ENCODE data around the gene RASGRF2. TPM values are rescaled to one million over a fixed set of nuclear protein-coding genes. Genes with fewer than 3 reads are reported as not detected.

The RASGRF2 gene
- total and polyA plus RNA-seq, 2 of the 8 experiments (the other 6 are each of a cell fraction or from before 2014, with no cell fraction given), result 2.6 to 29.5 TPM

DNA sequence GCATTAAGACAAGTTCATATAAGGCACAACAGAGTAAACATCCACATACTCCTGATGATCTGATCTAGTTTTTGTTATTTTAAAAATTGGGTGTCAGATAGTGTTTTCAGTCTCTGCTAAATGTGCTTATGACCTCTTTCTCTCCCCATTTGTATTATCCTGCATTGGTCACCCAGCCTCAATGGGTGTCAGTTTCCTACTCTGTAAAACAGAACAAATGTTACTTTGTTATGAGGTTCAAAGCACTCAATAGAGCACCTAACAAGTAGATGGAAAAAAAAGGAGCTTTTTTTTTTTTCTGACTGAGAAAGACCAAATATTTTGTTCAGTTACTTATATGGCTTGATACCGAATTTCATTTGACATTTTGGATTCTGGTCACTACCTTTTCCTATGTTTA, 33.6 kb upstream of the RASGRF2 start:
- Histone ChIP-seq H3K79me1 (ENCODE audit: low read depth, low read length) (no peaks in the 10 kb centered on the region), H2AFZ (ENCODE audit: low read length) (no peak overlapping the region), H3K4ac (replicated peaks; ENCODE audit: insufficient read length, low read depth, low read length) (no peak overlapping the region), H3K23me2 (ENCODE audit: low read depth, low read length) (no peaks in the 10 kb centered on the region), H4K5ac (ENCODE audit: insufficient read length, low read depth, low read length) (no peak overlapping the region), H3K79me2 (ENCODE audit: control insufficient read depth in 1 of 2, insufficient read depth in 2 of 2, low read length in 2 of 2) (no peaks in the 10 kb centered on the region), H3K4me3 (ENCODE audit: extremely low read depth in 1 of 4, insufficient read depth in 2 of 4, low read depth in 3 of 4, low read length in 4 of 4) (no peak overlapping the region), H3K9ac (replicated peaks in 1 of 4; ENCODE audit: extremely low read depth in 1 of 4, low read depth in 3 of 4, low read length in 3 of 4) (no peak overlapping the region), H4K91ac (replicated peaks; ENCODE audit: insufficient read length, low read length) (no peak overlapping the region), H3K23ac (ENCODE audit: insufficient read length) (no peak overlapping the region), H2BK12ac (ENCODE audit: low read depth, low read length) (no peak overlapping the region), H3K4me1 (replicated peaks in 1 of 4; ENCODE audit: control insufficient read depth in 3 of 4, insufficient read depth in 4 of 4, low read length in 3 of 4) (no peaks in the 10 kb centered on the region), H2BK5ac (ENCODE audit: low read depth, low read length) (no peak overlapping the region), H3K9me3 (ENCODE audit: insufficient read depth in 2 of 2, low read depth in 1 of 2, low read length in 1 of 2) (no peaks in the 10 kb centered on the region), H3K27me3 (replicated peaks in 1 of 4; ENCODE audit: control insufficient read depth in 3 of 4, extremely low read depth in 1 of 4, insufficient read depth in 3 of 4, low read length in 3 of 4) (no peaks in the 10 kb centered on the region), H2BK120ac (replicated peaks; ENCODE audit: low read depth, low read length) (no peak overlapping the region), H3K27ac (ENCODE audit: low read depth, low read length) (no peak overlapping the region), H2AK5ac (ENCODE audit: low read depth, low read length) (no peak overlapping the region), H2BK15ac (ENCODE audit: low read length) (no peak overlapping the region), H3K18ac (ENCODE audit: extremely low read depth, low read length) (no peak overlapping the region), H3K36me3 (ENCODE audit: control insufficient read depth in 2 of 4, insufficient read depth in 4 of 4, low read length in 3 of 4) (no peaks in the 10 kb centered on the region), H3K14ac (ENCODE audit: insufficient read length) (no peak overlapping the region), H4K8ac (ENCODE audit: extremely low read depth, insufficient read depth, low read length) (no peak overlapping the region), H2BK20ac (ENCODE audit: low read length) (no peak overlapping the region), H3K56ac (replicated peaks; ENCODE audit: insufficient read length, low read depth, low read length) (no peak overlapping the region), H3K4me2 (ENCODE audit: insufficient read depth in 1 of 2, low read depth in 2 of 2, low read length in 2 of 2) (no peak overlapping the region), H4K20me1 (replicated peaks in 1 of 2; ENCODE audit: control insufficient read depth in 1 of 2, insufficient read depth in 2 of 2, low read length in 2 of 2) (no peaks in the 10 kb centered on the region)
- 73% methylated on average over 1 of the region's 1 CpG; no CpG with 5 or more reads in 1 of the 2 experiments for WGBS, 2 experiments (ENCODE audit: extremely low coverage in 1 of 2, insufficient coverage in 1 of 2, insufficient read length in 1 of 2, insufficient replicate concordance in 2 of 2, low coverage in 1 of 2, low lambda C conversion rate in 2 of 2, missing lambda C conversion rate in 1 of 2)
- POLR2A ChIA-PET (ENCODE audit: partially characterized antibody), result no interaction called here
- no peak for FAIRE-seq
- CTCF ChIA-PET (ENCODE audit: partially characterized antibody), result interaction anchor here (0.6 to 2.2 kb wide), 3 partner anchors 9 to 1621 kb away, joined by 4 to 7 read pairs (median 4); no protein-coding TSS in a partner anchor
- DNase-seq (ENCODE audit: low read depth in 1 of 2, low spot score in 2 of 2), result no peak
- TF ChIP-seq CEBPB (IDR thresholded peaks at IDR 0.05; ENCODE audit: low read depth, low read length), result no peak
- TF ChIP-seq JUN (IDR thresholded peaks at IDR 0.05; ENCODE audit: low read depth, low read length), result no peak

Measured in H1 (cell line).